Upper lobe of right lung (tissue), 1 donor: ENCODE results near the gene TMEM143. TPM values are rescaled to one million over a fixed set of nuclear protein-coding genes. Genes with fewer than 3 reads are reported as not detected.
A peak's percentile ranks its signal among the peaks of the same experiment; 100 is the strongest.
"Not testable (repeated sequence)": the region's sequence is repeated elsewhere in the genome, so short reads cannot be mapped to it uniquely, and the experiment has no call there.

Experiments used
- ATAC-seq: fragments of 200-7000 bp; cut with Tn5 transposase; one replicate; pipeline ENCODE4 v1.9.1; 2020; ENCODE audit warnings: mild to moderate bottlenecking, moderate library complexity
- DNase-seq: peaks from one replicate; pipeline ENCODE4 v3.0.0-alpha.2; 2020
- H3K27ac ChIP-seq: fragments of 200-600 bp; one replicate; pipeline ENCODE4 v1.8.0; 2022
- H3K27me3 ChIP-seq: fragments of 200-600 bp; one replicate; pipeline ENCODE4 v1.8.0; 2022; ENCODE audit warnings: mild to moderate bottlenecking
- H3K36me3 ChIP-seq: fragments of 200-600 bp; one replicate; pipeline ENCODE4 v1.8.0; 2022
- H3K4me1 ChIP-seq: fragments of 200-600 bp; one replicate; pipeline ENCODE4 v1.8.0; 2022
- H3K4me3 ChIP-seq: fragments of 200-600 bp; one replicate; pipeline ENCODE4 v1.8.0; 2022; ENCODE audit warnings: mild to moderate bottlenecking
- H3K9me3 ChIP-seq: fragments of 200-600 bp; one replicate; pipeline ENCODE4 v1.8.0; 2022
- intact Hi-C: fragments of 100-400 bp; cut with DNase I; formaldehyde crosslinking; loops from one replicate; pipeline ENCODE4 v1.11.0; 2022
- total RNA-seq: library from RNA; stranded (reverse); fragmentation: NEBNext Ultra II Directional; extraction: Animal tissue kit (Norgen Biotek cat#: 25700); gene quantifications from one replicate; pipeline ENCODE4 v1.2.1, GENCODE V29; 2021
- TF ChIP-seq, protein P1 (sequence below): fragments of 200-600 bp; IDR thresholded peaks from one replicate; pipeline ENCODE4 v1.8.0; 2022; ENCODE audit warnings: antibody characterized with exemption
- donor health status: DM: no; HTN: yes; CAD: no; lungs with severe emphysema.

Gene TMEM143
- total RNA-seq, 1 donor from 2014 or later = 10.7 TPM

DNA sequence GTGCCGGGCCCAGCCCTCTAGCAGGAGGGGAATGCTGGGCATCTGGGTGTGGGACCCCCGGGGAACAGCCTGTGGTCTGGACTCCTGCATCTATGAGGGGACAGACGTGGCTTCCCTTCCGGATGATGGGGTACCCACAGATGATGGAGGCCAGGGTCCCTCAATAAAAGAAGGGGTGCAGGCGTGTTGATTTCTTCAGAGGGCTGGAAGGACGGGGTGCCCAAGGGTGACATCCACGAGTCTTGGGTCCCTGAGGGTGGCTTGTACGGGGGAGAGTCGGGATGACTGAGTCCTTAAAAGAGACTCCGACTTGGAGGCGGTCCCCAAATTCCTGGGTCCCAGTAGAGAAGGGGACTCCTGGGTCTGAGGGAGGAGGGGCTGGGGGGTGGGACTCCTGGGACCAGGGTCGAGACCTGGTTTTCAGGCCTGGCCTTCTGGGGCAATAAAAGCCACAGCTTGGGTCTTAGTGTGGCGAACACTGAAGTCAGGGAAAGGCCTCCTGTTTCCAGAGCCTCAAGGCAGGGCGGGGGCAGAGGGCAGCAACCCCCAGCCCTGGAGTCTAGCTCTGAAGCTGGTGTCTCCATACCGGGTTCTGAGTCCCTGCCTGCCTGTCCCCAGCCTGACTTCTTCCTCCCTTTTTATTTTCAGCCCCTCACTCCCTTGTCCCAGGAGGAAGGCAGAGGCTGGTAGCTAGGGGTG is 29.3 kb upstream of the TMEM143 start:
- Histone ChIP-seq H3K27me3 (peaks cover 53% of the 10 kb centered on the region), H3K4me3 (no peak overlapping the region), H3K27ac (no peak overlapping the region), H3K9me3 (no peaks in the 10 kb centered on the region), H3K36me3 (peaks cover 13% of the 10 kb centered on the region), H3K4me1 (no peaks in the 10 kb centered on the region)
- ATAC-seq (no peak), DNase-seq (no peak)
- intact Hi-C loops = no loop called here
- TF ChIP-seq, protein P1, sequence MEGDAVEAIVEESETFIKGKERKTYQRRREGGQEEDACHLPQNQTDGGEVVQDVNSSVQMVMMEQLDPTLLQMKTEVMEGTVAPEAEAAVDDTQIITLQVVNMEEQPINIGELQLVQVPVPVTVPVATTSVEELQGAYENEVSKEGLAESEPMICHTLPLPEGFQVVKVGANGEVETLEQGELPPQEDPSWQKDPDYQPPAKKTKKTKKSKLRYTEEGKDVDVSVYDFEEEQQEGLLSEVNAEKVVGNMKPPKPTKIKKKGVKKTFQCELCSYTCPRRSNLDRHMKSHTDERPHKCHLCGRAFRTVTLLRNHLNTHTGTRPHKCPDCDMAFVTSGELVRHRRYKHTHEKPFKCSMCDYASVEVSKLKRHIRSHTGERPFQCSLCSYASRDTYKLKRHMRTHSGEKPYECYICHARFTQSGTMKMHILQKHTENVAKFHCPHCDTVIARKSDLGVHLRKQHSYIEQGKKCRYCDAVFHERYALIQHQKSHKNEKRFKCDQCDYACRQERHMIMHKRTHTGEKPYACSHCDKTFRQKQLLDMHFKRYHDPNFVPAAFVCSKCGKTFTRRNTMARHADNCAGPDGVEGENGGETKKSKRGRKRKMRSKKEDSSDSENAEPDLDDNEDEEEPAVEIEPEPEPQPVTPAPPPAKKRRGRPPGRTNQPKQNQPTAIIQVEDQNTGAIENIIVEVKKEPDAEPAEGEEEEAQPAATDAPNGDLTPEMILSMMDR = no peak

- H3K4me3 ChIP-seq, H3K27ac ChIP-seq, ATAC-seq, DNase-seq, H3K9me3 ChIP-seq, intact Hi-C loops, H3K4me1 ChIP-seq: not testable (repeated sequence)
- Histone ChIP-seq H3K36me3 (peaks cover 23% of the 10 kb centered on the region), H3K27me3 (peaks cover 43% of the 10 kb centered on the region)
These were observed 28.2 kb upstream of the TMEM143 start for GRCh38 chr19:48392006-48392344.

DNA sequence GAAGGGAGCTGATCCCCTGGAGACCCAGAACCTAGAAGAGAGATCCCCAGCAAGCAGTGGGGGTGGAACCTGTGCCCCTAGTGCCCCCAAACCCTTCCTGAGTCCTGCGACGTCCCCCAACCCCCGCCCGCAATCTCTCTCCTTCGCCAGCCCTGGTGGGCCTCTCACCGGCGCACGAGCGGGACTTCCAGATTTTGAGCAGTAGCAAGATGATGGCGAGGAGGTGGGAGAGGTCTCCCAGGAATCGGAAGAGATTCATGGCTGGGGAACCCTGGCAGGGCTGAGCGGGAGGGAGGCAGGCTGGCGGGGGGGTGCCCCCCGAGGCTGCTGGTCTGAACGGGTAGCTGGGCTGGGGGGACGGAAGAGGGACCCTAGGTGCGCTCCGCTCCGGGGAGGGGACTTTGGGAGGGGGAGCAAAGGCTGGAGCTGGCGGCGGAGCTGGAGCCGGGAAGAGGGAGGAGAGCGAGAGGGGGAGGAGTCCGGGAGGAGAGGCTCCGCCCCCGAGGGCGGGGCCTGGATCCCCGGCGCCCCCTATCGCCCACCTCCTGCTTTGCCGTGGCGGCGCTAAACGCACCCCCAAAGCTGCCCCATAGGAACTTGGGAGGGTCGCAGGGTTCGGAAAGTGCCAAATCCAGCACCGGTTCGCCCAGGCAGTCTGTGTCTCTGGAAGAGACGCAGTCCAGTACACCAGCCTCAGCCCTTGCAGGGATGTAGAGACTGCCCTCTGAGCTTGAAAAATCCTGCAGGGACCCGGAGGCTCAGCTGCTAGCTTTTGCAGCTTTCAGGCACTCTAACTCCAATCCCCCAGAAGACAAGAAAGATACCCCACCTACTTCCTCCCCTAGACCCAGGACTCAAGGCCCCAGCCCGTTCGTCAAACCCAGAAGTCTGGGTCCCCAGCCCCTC is 27.6 kb upstream of the TMEM143 start, which contains the start of gene KDELR1:
Gene KDELR1 (minus strand): TSS at position 452 of the 906 bp plus-strand sequence. CDS start 193 bp downstream, at position 259.
- H3K4me1 ChIP-seq = no peaks in the 10 kb centered on the region
- intact Hi-C loops = no loop called here
- no peaks in the 10 kb centered on the region for H3K9me3 ChIP-seq
- ATAC-seq = peak; percentile 96
- H3K27me3 ChIP-seq = peaks cover 37% of the 10 kb centered on the region
- DNase-seq = peak; percentile 89
- H3K4me3 ChIP-seq = peak within 1 kb of the TSS; percentile 96
- TF ChIP-seq, protein P1 = peak; percentile 92
- peaks cover 29% of the 10 kb centered on the region for H3K36me3 ChIP-seq
- peak within 1 kb of the TSS; percentile 93 for H3K27ac ChIP-seq

DNA sequence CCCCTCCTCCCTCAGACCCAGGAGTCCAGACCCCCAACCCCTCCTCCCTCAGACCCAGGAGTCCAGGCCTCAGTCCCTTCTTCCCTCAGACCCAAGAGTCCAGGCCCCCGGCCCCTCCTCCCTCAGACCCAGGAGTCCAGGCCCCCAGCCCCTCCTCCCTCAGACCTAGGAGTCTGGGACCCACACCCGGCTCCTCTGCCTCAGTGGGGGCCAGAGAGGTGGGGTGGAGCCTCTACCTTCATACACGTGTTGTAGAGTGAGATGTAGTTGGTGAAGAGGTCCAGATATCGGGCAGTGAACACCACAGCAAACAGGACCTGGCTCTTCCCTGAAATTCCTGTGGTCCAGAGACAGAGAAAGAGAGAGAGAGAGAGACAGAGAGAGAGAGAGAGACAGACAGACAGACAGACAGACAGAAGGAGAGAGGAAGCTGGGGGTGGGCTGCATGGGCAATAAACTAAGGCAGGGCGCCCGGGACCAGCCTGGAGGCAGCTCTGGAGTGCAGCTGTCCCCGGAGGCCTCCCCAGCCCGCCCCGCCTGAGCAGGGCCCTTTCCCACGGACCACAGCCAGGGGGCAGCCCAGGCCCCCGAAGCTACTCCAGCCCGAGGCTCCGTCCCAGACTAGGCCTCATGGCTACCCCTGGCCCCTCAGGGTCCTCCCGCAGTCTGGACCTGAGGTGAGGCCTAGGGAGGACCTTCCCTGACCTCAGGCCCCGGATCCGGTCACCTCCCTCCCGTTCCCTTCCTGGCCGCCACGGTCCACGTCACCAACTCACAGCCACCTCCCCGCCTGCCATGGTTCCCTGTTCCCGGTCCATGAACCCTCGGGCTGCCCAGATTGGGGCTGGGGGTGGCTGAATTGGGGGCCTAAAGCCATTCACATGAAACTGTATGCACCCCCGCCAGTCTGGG is 26.7 kb upstream of the TMEM143 start:
- DNase-seq (peak; percentile 87), ATAC-seq (peak; percentile 85)
- Histone ChIP-seq H3K4me3 (peak overlapping the region; percentile 96), H3K36me3 (peaks cover 38% of the 10 kb centered on the region), H3K27ac (peak overlapping the region; percentile 93), H3K4me1 (no peaks in the 10 kb centered on the region), H3K9me3 (no peaks in the 10 kb centered on the region), H3K27me3 (peaks cover 28% of the 10 kb centered on the region)
- TF ChIP-seq, protein P1 = peak; percentile 62
- intact Hi-C loops = no loop called here

DNA sequence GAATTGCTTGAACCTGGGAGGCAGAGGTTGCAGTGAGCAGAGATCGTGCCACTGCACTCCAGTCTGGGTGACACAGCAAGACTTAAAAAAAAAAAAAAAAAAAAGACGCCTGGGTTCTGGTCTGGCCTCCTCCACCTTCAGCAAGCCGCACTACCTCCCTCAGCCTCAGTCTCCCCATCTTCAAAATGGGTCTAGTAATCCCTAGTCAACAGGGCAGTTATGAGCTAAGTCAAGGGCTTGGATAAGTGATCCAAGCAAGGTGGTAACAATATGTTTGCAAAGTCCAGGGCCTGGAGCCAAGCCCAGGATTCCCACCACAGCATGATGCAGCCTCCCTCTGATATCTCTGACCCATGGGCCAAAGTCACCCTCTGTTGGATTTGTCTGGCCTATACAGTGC is 23.2 kb upstream of the TMEM143 start:
- H3K27me3 ChIP-seq = no peaks in the 10 kb centered on the region
- no peaks in the 10 kb centered on the region for H3K4me1 ChIP-seq
- H3K36me3 ChIP-seq = peaks cover 72% of the 10 kb centered on the region
- DNase-seq (no peak), ATAC-seq (no peak)
- H3K27ac ChIP-seq = no peak overlapping the region
- intact Hi-C loops = no loop called here
- no peaks in the 10 kb centered on the region for H3K9me3 ChIP-seq
- H3K4me3 ChIP-seq = no peak overlapping the region
- TF ChIP-seq, protein P1 = no peak
